SK-N-SH treated with all-trans-retinoic acid at 6 μM for 48 hours (cell line): ENCODE results near the gene KBTBD13.

ENCODE experiments used
- ATAC-seq: fragments of 200-7000 bp; cut with Tn5 transposase; 3 replicates; pipeline ENCODE4 v1.9.1; 2020; ENCODE audit warnings: mild to moderate bottlenecking, moderate library complexity
- ARNTL ChIP-seq: fragments of 450-650 bp; formaldehyde crosslinking; IDR thresholded peaks from 2 replicates; pipeline ENCODE4 v1.5.0; 2020; ENCODE audit warnings: low read depth, mild to moderate bottlenecking, moderate library complexity, borderline replicate concordance
- CSDC2 ChIP-seq: fragments of 250-450 bp; sonication (Bioruptor Pico); IDR thresholded peaks from 2 replicates; pipeline ENCODE4 v1.5.0; 2020; ENCODE audit warnings: mild to moderate bottlenecking, moderate library complexity
- ESRRG ChIP-seq: fragments of 250-450 bp; sonication (Bioruptor Pico); IDR thresholded peaks from 2 replicates; pipeline ENCODE4 v1.6.1; 2021; ENCODE audit warnings: mild to moderate bottlenecking
- GLIS3 ChIP-seq: fragments of 250-450 bp; sonication (Bioruptor Pico); IDR thresholded peaks from 2 replicates; pipeline ENCODE4 v1.5.0; 2020; ENCODE audit warnings: mild to moderate bottlenecking, moderate library complexity
- ISL1 ChIP-seq: fragments of 250-450 bp; sonication (Bioruptor Pico); IDR thresholded peaks from 2 replicates; pipeline ENCODE4 v2.1.2; 2022; ENCODE audit warnings: mild to moderate bottlenecking, moderate library complexity
- OSR1 ChIP-seq: fragments of 250-450 bp; sonication (Bioruptor Pico); IDR thresholded peaks from 2 replicates; pipeline ENCODE4 v1.8.0; 2022; ENCODE audit warnings: moderate library complexity, mild to moderate bottlenecking, inconsistent platforms
- PPARA ChIP-seq: fragments of 250-450 bp; sonication (Bioruptor Pico); IDR thresholded peaks from 2 replicates; pipeline ENCODE4 v1.5.0; 2020; ENCODE audit warnings: mild to moderate bottlenecking, borderline replicate concordance
- RARB ChIP-seq: fragments of 250-450 bp; sonication (Bioruptor Pico); IDR thresholded peaks from 2 replicates; pipeline ENCODE4 v1.8.0; 2021; ENCODE audit warnings: mild to moderate bottlenecking, moderate library complexity
- SNAI2 ChIP-seq: fragments of 250-450 bp; sonication (Bioruptor Pico); IDR thresholded peaks from 2 replicates; pipeline ENCODE4 v1.5.0; 2020; ENCODE audit warnings: mild to moderate bottlenecking, moderate library complexity
- TCF4 ChIP-seq: fragments of 250-450 bp; sonication (Bioruptor Pico); IDR thresholded peaks from 2 replicates; pipeline ENCODE4 v1.8.0; 2021; ENCODE audit warnings: mild to moderate bottlenecking, moderate library complexity, borderline replicate concordance
- TOX ChIP-seq: fragments of 250-450 bp; sonication (Bioruptor Pico); IDR thresholded peaks from 2 replicates; pipeline ENCODE4 v1.8.0; 2021; ENCODE audit warnings: mild to moderate bottlenecking, moderate library complexity, borderline replicate concordance
- ZC3H10 ChIP-seq: fragments of 250-450 bp; sonication (Bioruptor Pico); IDR thresholded peaks from 2 replicates; pipeline ENCODE4 v1.5.1; 2021; ENCODE audit warnings: mild to moderate bottlenecking, moderate library complexity
- ZFP3 ChIP-seq: fragments of 250-450 bp; sonication (Bioruptor Pico); IDR thresholded peaks from 2 replicates; pipeline ENCODE4 v1.5.0; 2020; ENCODE audit warnings: mild to moderate bottlenecking, moderate library complexity
- ZFP30 ChIP-seq: fragments of 450-650 bp; formaldehyde crosslinking; IDR thresholded peaks from 2 replicates; pipeline ENCODE4 v1.5.0; 2022; ENCODE audit warnings: mild to moderate bottlenecking, moderate library complexity
- ZNF565 ChIP-seq: fragments of 450-650 bp; formaldehyde crosslinking; conservative IDR thresholded peaks from 2 replicates; pipeline ENCODE4 v1.5.0; 2020; ENCODE audit warnings: low read depth, mild to moderate bottlenecking, moderate library complexity
- ZNF70 ChIP-seq: fragments of 450-650 bp; formaldehyde crosslinking; IDR thresholded peaks from 2 replicates; pipeline ENCODE4 v1.5.0; 2020; ENCODE audit warnings: mild to moderate bottlenecking, moderate library complexity
- ZNF8 ChIP-seq: fragments of 450-650 bp; formaldehyde crosslinking; IDR thresholded peaks from 2 replicates; pipeline ENCODE4 v1.5.0; 2020; ENCODE audit warnings: mild to moderate bottlenecking, moderate library complexity
- TF ChIP-seq, protein P1 (sequence below): fragments of 250-450 bp; sonication (Bioruptor Pico); IDR thresholded peaks from 2 replicates; pipeline ENCODE4 v1.8.0; 2020; ENCODE audit warnings: mild to moderate bottlenecking, moderate library complexity, borderline replicate concordance
- TF ChIP-seq, protein P2 (sequence below): fragments of 250-450 bp; sonication (Bioruptor Pico); IDR thresholded peaks from 2 replicates; pipeline ENCODE4 v1.8.0; 2021; ENCODE audit warnings: low read depth, mild to moderate bottlenecking, moderate library complexity, borderline replicate concordance
- TF ChIP-seq, protein P3 (sequence below): fragments of 250-450 bp; sonication (Bioruptor Pico); IDR thresholded peaks from 2 replicates; pipeline ENCODE4 v1.5.1; 2020; ENCODE audit warnings: low read depth, mild to moderate bottlenecking, moderate library complexity
- TF ChIP-seq, protein P4 (sequence below): fragments of 250-450 bp; sonication (Bioruptor Pico); IDR thresholded peaks from 2 replicates; pipeline ENCODE4 v1.5.1; 2021; ENCODE audit warnings: mild to moderate bottlenecking, moderate library complexity
- TF ChIP-seq, protein P5 (sequence below): fragments of 250-450 bp; sonication (Bioruptor Pico); IDR thresholded peaks from 2 replicates; pipeline ENCODE4 v1.5.0; 2020; ENCODE audit warnings: mild to moderate bottlenecking, moderate library complexity

The KBTBD13 gene

DNA sequence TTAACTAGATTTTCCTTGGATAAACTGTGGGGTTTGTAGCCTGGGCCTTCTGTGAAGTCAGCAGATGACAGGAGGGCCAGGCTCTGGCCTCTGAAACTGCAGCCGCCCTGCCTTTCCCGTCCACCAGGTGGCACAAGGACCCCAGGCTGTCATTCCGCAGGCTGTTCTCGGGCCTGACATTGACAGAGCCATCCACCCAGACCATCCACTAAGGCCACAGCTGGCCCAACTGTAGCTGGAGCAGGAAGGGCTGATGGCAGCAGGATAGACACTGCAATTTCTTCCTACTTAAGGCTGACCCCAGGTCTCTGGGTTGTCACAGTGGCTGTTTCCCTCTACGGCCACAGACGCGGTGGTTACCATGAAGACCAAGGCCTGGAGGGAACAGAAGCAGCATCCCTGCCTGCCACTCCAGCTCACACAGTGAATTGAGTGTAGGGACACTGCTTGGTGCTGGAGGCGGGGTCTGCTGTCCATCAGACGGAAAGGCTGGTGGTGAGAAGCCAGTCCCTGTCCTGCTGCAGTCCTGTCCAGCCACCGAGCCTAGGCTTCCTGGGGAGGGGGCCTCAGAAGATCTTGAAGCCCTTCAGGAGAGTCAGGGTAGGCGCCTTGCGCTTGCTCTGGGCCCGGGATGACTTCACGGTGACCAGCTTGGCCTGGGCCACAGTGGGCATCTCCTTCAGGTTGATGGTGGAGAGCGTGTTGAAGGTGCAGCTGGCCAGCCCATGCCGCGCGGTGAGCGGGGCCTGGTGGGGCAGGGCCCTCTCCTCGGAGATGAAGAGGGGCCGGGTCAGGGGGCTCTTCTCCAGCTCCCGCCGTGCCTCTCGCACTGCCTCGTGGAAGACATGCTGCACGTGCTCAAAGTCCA, 22.0 kb upstream of the KBTBD13 start:
- TF ChIP-seq, protein P1, sequence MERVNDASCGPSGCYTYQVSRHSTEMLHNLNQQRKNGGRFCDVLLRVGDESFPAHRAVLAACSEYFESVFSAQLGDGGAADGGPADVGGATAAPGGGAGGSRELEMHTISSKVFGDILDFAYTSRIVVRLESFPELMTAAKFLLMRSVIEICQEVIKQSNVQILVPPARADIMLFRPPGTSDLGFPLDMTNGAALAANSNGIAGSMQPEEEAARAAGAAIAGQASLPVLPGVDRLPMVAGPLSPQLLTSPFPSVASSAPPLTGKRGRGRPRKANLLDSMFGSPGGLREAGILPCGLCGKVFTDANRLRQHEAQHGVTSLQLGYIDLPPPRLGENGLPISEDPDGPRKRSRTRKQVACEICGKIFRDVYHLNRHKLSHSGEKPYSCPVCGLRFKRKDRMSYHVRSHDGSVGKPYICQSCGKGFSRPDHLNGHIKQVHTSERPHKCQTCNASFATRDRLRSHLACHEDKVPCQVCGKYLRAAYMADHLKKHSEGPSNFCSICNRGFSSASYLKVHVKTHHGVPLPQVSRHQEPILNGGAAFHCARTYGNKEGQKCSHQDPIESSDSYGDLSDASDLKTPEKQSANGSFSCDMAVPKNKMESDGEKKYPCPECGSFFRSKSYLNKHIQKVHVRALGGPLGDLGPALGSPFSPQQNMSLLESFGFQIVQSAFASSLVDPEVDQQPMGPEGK (CRISPR knock-in tag), result no peak
- TF ChIP-seq, protein P2, sequence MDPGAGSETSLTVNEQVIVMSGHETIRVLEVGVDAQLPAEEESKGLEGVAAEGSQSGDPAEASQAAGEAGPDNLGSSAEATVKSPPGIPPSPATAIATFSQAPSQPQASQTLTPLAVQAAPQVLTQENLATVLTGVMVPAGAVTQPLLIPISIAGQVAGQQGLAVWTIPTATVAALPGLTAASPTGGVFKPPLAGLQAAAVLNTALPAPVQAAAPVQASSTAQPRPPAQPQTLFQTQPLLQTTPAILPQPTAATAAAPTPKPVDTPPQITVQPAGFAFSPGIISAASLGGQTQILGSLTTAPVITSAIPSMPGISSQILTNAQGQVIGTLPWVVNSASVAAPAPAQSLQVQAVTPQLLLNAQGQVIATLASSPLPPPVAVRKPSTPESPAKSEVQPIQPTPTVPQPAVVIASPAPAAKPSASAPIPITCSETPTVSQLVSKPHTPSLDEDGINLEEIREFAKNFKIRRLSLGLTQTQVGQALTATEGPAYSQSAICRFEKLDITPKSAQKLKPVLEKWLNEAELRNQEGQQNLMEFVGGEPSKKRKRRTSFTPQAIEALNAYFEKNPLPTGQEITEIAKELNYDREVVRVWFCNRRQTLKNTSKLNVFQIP, result no peak
- TF ChIP-seq ZNF8 (CRISPR knock-in tag) (no peak), PPARA (CRISPR knock-in tag) (no peak), ZNF565 (CRISPR knock-in tag) (no peak), TCF4 (CRISPR knock-in tag) (no peak), RARB (no peak), OSR1 (no peak)
- TF ChIP-seq, protein P3, sequence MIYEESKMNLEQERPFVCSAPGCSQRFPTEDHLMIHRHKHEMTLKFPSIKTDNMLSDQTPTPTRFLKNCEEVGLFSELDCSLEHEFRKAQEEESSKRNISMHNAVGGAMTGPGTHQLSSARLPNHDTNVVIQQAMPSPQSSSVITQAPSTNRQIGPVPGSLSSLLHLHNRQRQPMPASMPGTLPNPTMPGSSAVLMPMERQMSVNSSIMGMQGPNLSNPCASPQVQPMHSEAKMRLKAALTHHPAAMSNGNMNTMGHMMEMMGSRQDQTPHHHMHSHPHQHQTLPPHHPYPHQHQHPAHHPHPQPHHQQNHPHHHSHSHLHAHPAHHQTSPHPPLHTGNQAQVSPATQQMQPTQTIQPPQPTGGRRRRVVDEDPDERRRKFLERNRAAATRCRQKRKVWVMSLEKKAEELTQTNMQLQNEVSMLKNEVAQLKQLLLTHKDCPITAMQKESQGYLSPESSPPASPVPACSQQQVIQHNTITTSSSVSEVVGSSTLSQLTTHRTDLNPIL (CRISPR knock-in tag), result no peak
- TF ChIP-seq, protein P4, sequence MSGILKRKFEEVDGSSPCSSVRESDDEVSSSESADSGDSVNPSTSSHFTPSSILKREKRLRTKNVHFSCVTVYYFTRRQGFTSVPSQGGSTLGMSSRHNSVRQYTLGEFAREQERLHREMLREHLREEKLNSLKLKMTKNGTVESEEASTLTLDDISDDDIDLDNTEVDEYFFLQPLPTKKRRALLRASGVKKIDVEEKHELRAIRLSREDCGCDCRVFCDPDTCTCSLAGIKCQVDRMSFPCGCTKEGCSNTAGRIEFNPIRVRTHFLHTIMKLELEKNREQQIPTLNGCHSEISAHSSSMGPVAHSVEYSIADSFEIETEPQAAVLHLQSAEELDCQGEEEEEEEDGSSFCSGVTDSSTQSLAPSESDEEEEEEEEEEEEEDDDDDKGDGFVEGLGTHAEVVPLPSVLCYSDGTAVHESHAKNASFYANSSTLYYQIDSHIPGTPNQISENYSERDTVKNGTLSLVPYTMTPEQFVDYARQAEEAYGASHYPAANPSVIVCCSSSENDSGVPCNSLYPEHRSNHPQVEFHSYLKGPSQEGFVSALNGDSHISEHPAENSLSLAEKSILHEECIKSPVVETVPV (CRISPR knock-in tag), result no peak
- ATAC-seq, result peak; percentile 87

DNA sequence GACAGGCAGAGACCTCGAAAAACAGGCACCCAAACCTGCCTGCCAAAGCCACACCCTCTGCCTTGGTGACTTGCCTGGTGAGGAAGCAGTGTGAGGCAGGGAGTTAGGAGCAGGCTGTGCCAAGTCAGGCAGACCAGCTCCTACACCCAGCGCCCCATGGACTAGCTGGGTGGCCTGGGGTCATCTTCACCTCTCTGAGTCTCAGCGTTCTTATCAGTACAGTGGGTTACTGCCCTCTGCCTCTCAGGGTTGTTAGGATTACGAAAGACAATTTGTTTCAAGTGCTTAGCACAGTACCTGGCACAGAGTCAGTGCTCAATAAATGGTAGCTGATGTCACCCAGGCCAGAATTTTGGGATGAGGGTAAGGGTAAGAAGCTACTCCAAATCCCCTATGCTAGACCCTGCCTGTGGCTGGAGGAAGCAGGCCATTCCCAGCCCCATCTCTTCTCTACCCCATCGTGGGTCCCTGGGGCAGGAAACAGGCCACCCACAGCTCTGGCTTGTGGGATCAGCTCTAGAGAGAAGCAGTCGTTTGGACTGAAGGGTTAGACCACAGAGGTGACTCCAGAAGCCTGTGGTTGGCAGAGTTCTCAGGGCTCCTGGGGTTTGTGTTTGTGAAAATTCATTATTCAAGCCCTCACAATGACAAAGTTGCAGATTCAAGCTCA, 21.2 kb upstream of the KBTBD13 start:
- ATAC-seq, result no peak
- TF ChIP-seq ZC3H10 (CRISPR knock-in tag) (no peak), TOX (CRISPR knock-in tag) (no peak), ISL1 (CRISPR knock-in tag) (no peak), ZFP30 (CRISPR knock-in tag) (no peak), GLIS3 (CRISPR knock-in tag) (no peak), PPARA (CRISPR knock-in tag) (no peak), ZNF565 (CRISPR knock-in tag) (no peak), SNAI2 (CRISPR knock-in tag) (no peak), ARNTL (no peak), ZNF70 (no peak), ZNF8 (CRISPR knock-in tag) (no peak), CSDC2 (CRISPR knock-in tag) (no peak), ZFP3 (CRISPR knock-in tag) (no peak), ESRRG (CRISPR knock-in tag) (no peak)
- TF ChIP-seq, protein P3 (CRISPR knock-in tag), result no peak
- TF ChIP-seq, protein P5, sequence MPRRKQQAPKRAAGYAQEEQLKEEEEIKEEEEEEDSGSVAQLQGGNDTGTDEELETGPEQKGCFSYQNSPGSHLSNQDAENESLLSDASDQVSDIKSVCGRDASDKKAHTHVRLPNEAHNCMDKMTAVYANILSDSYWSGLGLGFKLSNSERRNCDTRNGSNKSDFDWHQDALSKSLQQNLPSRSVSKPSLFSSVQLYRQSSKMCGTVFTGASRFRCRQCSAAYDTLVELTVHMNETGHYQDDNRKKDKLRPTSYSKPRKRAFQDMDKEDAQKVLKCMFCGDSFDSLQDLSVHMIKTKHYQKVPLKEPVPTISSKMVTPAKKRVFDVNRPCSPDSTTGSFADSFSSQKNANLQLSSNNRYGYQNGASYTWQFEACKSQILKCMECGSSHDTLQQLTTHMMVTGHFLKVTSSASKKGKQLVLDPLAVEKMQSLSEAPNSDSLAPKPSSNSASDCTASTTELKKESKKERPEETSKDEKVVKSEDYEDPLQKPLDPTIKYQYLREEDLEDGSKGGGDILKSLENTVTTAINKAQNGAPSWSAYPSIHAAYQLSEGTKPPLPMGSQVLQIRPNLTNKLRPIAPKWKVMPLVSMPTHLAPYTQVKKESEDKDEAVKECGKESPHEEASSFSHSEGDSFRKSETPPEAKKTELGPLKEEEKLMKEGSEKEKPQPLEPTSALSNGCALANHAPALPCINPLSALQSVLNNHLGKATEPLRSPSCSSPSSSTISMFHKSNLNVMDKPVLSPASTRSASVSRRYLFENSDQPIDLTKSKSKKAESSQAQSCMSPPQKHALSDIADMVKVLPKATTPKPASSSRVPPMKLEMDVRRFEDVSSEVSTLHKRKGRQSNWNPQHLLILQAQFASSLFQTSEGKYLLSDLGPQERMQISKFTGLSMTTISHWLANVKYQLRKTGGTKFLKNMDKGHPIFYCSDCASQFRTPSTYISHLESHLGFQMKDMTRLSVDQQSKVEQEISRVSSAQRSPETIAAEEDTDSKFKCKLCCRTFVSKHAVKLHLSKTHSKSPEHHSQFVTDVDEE (CRISPR knock-in tag), result no peak
- TF ChIP-seq, protein P4 (CRISPR knock-in tag), result no peak
- TF ChIP-seq, protein P2, result no peak
